Panc1 (cell line): ENCODE measurements around the gene PCAT7.
"Not testable (repeated sequence)": the region's sequence is repeated elsewhere in the genome, so short reads cannot be mapped to it uniquely, and the experiment has no call there.

Experiments used
- CTCF ChIP-seq: fragments of 450-650 bp; IDR thresholded peaks from 2 replicates; pipeline ENCODE4 v1.5.1; 2017; ENCODE audit warnings: mild to moderate bottlenecking
- POLR2AphosphoS5 ChIP-seq: IDR thresholded peaks from 2 replicates; pipeline ENCODE4 v1.6.1; 2012; ENCODE audit warnings: mild to moderate bottlenecking, low read depth, low read length, moderate library complexity
- REST ChIP-seq, 2 experiments: IDR thresholded peaks; 2 replicates each; pipeline ENCODE4 v1.6.1; 2011 to 2012; ENCODE audit warnings: low read depth in 2 of 2, control low read depth in 1 of 2, low read length in 1 of 2, mild to moderate bottlenecking in 1 of 2, moderate library complexity in 1 of 2; ENCODE audit not compliant: insufficient read depth in 1 of 2
- SIN3A ChIP-seq: IDR thresholded peaks from 2 replicates; pipeline ENCODE4 v1.6.1; 2012; ENCODE audit warnings: low read depth, mild to moderate bottlenecking, low read length, moderate library complexity, borderline replicate concordance; ENCODE audit not compliant: insufficient read depth

GRCh38 chr9:94544335-94544734 lies 10.5 kb upstream of the PCAT7 start:
- not testable (repeated sequence) for TF ChIP-seq CTCF; POLR2AphosphoS5; SIN3A; REST (IDR thresholded peaks at IDR 0.05; ENCODE audit: insufficient read depth in 1 of 2, low read depth in 2 of 2, low read length in 1 of 2)
